Stimulated activated CD4-positive, alpha-beta T cell treated with anti-CD3 and anti-CD28 coated beads, Interleukin-12 subunit alpha, Interleukin-12 subunit beta, amount 100 ng/mL, for 4 hours (primary cell): ENCODE results near the gene TFDP2.
A peak's percentile ranks its signal among the peaks of the same experiment; 100 is the strongest.
"Not testable (repeated sequence)": the region's sequence is repeated elsewhere in the genome, so short reads cannot be mapped to it uniquely, and the experiment has no call there.

Experiments
- DNase-seq: peaks from one replicate; pipeline ENCODE4 v3.0.0-alpha.2; 2020

Gene TFDP2

GRCh38 chr3:141914311-141914710 is 235.0 kb downstream of the TFDP2 start:
- DNase-seq, result no peak

GRCh38 chr3:141913150-141913811 is 236.1 kb downstream of the TFDP2 start:
- peak; percentile 10 for DNase-seq

- DNase-seq, result not testable (repeated sequence)
These were observed 239.4 kb downstream of the TFDP2 start for GRCh38 chr3:141909986-141910385.

- no peak for DNase-seq
These were observed 239.9 kb downstream of the TFDP2 start for GRCh38 chr3:141909408-141909807.

DNA sequence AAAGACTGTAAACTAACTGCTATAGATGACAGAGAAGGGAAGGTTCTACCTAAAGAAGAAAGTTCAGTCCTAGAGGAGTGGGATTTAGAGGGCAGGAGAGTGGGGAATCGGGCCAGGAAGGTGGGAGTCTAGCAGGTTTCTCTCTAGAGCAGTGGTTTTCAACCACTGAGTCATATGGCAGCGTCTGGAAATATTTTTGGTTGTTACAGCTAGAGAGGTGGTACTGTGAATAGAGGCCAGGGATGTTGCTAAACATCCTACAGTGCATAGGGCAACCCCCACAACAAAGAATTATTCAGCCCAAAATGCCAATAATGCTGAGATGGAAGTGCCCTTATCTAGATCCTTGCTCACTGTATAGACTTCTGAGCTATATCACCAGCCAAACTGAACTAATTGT is 244.2 kb downstream of the TFDP2 start:
- no peak for DNase-seq

- DNase-seq, result no peak
These were observed 245.1 kb downstream of the TFDP2 start for GRCh38 chr3:141904203-141904602.

DNA sequence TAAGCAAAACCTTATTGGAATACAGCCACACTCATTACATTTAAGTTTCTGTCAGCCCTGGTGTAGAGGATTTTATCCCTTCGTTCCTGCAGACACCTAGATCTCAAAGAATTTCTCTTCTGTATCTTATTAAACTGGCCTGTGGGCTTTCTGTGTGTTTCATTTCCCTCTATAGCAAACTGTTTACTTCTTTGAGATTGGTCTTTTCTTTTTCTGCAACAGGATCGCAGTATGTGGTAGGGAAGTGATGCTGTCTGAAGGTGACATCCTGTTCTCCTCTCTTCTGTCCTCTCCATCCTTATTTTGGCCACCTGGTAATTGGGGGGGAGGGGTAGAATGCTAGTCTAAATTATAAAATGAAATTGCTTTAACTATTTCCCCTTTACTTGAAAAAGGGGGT is 247.4 kb downstream of the TFDP2 start:
- DNase-seq, result no peak

DNA sequence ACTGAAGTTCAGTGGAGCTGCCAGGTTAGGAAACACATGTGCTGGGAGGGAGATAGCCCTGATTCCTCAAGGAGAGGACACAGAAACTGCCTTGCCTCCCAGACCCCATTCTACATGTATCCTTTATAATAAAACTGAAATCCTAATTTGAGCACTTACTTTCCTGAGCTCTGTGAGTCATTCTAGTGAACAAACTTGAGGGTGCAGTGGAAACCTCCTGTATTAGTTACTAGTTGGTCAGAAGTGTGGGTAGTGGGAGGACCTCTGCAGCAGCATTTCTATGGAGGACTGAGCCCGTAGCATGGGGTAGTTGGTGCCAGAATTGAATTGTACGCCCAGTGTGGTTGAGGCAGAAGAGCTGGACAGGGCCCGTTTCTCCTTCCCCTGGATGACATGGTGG is 249.0 kb downstream of the TFDP2 start:
- no peak for DNase-seq

- DNase-seq, result no peak
These were observed 250.4 kb downstream of the TFDP2 start for GRCh38 chr3:141898908-141899307.

- DNase-seq, result no peak
These were observed 253.6 kb downstream of the TFDP2 start for GRCh38 chr3:141895731-141896130.

DNA sequence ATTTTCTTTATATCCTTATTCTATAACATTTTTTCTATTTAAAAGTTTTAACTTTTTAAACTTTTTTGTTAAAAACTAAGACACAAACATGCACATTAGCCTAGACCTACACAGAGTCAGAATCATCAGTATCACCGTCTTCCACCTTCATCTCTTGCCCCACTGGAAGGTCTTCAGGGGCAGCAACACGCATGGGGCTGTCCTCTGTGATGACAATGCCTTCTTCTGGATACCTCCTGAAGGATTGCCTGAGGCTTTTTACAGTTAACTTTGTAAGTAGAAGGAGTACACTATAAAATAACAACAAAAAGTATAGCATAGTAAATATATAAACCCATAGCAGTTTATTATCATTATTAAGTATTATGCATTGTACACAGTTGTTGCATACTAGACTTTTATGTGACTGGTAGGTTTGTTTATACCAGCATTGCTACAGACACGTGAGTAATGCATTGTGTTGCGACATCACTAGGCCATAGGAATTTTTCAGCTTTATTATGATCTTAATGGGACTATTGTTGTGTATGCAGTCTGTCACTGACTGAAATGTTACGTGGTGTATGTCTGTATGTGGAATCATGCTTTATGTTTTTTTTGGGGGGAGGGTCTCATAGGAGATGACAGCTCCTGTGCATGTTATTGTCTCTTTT is 254.7 kb downstream of the TFDP2 start:
- no peak for DNase-seq
